Thymus (tissue), 11 donors: ENCODE data around the gene NGLY1. TPM values are rescaled to one million over a fixed set of nuclear protein-coding genes. Genes with fewer than 3 reads are reported as not detected.

Source experiments
- DNase-seq, 9 donors: peaks; one replicate each; pipeline ENCODE4 v3.0.0-alpha.2; 2013; ENCODE audit warnings: low spot score in 9 of 9, low read depth in 6 of 9, missing footprints in 1 of 9
- H3K27ac ChIP-seq, 2 donors: one replicate each; pipeline ENCODE4 v1.5.1; 2013; ENCODE audit warnings: control low read depth in 1 of 2, low read depth in 1 of 2, low read length in 1 of 2, mild to moderate bottlenecking in 1 of 2, moderate library complexity in 1 of 2
- H3K27me3 ChIP-seq, 2 donors: one replicate each; pipeline ENCODE4 v1.5.1; 2013; ENCODE audit warnings: low read length in 1 of 2; ENCODE audit not compliant: control insufficient read depth in 2 of 2, insufficient read depth in 1 of 2
- H3K36me3 ChIP-seq, 2 donors: one replicate each; pipeline ENCODE4 v1.5.1; 2013; ENCODE audit warnings: low read length in 1 of 2, mild to moderate bottlenecking in 1 of 2, moderate library complexity in 1 of 2; ENCODE audit not compliant: control insufficient read depth in 2 of 2, insufficient read depth in 2 of 2
- H3K4me1 ChIP-seq, 2 donors: one replicate each; pipeline ENCODE4 v1.5.1; 2013; ENCODE audit warnings: low read length in 2 of 2; ENCODE audit not compliant: control insufficient read depth in 2 of 2, insufficient read depth in 2 of 2
- H3K4me3 ChIP-seq, 2 donors: one replicate each; pipeline ENCODE4 v1.5.1; 2013; ENCODE audit warnings: low read length in 2 of 2, control low read depth in 1 of 2, mild to moderate bottlenecking in 1 of 2
- H3K9me3 ChIP-seq, 2 donors: one replicate each; pipeline ENCODE4 v1.5.1; 2013; ENCODE audit warnings: low read length in 1 of 2, mild to moderate bottlenecking in 1 of 2; ENCODE audit not compliant: control insufficient read depth in 2 of 2, insufficient read depth in 1 of 2
- WGBS: extraction: QIAGEN DNeasy Blood & Tissue Kit; methylation state at CpG from one replicate; pipeline ENCODE4 v1.1.7; 2013; 5-methylcytosine and 5-hydroxymethylcytosine counted together
- polyA plus RNA-seq: library from polyadenylated mRNA; stranded (reverse); fragments of 200-250 nt; gene quantifications from one replicate; pipeline ENCODE4 v1.2.3, GENCODE V29; 2013
- total RNA-seq: library from RNA; stranded (reverse); fragments of 120-200 nt; gene quantifications from one replicate; pipeline ENCODE4 v1.2.4, GENCODE V29; 2013
- donor health status: healthy.

The NGLY1 gene
- total and polyA plus RNA-seq, 2 donors: 62.2 to 73.4 TPM

DNA sequence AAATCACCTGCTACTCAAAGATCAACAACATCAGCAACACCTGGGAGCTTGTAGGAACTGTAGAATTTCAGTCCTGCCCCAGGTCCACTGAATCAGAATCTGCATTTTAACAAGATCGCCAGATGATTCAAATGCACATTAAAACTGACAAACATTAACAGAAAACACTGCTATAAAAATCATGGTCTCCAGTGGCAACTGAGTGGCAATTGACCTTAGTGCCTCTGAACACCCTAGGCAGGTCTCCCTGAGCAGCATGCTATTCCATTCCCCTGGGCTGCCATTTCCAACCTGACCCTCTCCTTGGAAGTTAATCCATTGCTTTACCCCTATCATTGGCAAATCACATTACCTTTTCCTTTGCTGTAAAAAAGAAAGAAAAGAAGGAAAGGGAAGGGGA is 95.5 kb downstream of the NGLY1 start:
- no peaks in the 10 kb centered on the region for H3K36me3 ChIP-seq
- DNase-seq: no peak
- no peak overlapping the region for H3K4me3 ChIP-seq
- H3K9me3 ChIP-seq: no peaks in the 10 kb centered on the region
- no peaks in the 10 kb centered on the region for H3K4me1 ChIP-seq
- WGBS: 94% methylated on average over 1 of the region's 1 CpG
- no peak overlapping the region for H3K27ac ChIP-seq
- H3K27me3 ChIP-seq: no peaks in the 10 kb centered on the region

DNA sequence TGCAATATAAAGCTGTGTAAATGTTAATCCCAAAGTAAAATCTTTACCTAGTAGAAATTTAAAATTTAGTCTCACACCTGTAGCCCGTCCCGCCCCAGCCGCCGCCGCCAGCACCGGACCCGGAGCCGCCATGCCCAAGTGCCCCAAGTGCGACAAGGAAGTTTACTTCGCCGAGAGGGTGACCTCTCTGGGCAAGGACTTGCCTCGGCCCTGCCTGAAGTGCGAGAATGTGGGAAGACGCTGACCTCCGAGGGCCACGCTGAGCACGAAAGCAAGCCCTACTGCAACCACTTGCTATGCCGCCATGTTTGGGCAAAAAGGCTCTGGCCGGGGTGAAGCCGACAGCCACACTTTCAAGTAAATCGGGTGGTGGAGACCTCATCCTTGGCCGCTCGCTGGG is 96.5 kb downstream of the NGLY1 start:
- DNase-seq: no peak

DNA sequence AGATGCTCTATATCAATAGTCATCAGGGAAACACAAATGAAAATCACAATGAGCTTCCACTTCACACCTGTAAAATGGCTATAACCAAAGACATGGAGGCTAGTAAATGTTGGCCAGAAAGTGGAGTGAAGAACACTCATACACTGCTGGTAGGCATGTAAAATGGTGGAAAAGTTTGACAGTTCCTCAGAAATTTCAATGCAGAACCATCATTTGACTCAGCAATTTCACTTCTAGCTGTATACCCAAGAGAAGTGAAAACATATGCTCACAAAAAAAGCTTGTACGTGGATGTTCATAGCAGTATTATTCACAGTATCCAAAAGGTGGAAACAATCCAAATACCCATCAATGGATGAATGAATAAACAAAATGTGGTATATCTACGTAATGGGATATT is 99.4 kb downstream of the NGLY1 start:
- Histone ChIP-seq H3K4me1 (no peaks in the 10 kb centered on the region), H3K9me3 (no peaks in the 10 kb centered on the region), H3K27me3 (no peaks in the 10 kb centered on the region), H3K36me3 (no peaks in the 10 kb centered on the region), H3K4me3 (no peak overlapping the region), H3K27ac (no peak overlapping the region)
- WGBS: 97% methylated on average over 2 of the region's 2 CpGs
- DNase-seq: no peak

More for the DNA sequence above, 96.5 kb downstream of the NGLY1 start:
- H3K4me1 ChIP-seq: no peaks in the 10 kb centered on the region
- H3K4me3 ChIP-seq: no peak overlapping the region
- no peaks in the 10 kb centered on the region for H3K36me3 ChIP-seq
- 95% methylated on average over 23 of the region's 23 CpGs for WGBS
- no peaks in the 10 kb centered on the region for H3K27me3 ChIP-seq
- H3K27ac ChIP-seq: no peak overlapping the region
- H3K9me3 ChIP-seq: no peaks in the 10 kb centered on the region

DNA sequence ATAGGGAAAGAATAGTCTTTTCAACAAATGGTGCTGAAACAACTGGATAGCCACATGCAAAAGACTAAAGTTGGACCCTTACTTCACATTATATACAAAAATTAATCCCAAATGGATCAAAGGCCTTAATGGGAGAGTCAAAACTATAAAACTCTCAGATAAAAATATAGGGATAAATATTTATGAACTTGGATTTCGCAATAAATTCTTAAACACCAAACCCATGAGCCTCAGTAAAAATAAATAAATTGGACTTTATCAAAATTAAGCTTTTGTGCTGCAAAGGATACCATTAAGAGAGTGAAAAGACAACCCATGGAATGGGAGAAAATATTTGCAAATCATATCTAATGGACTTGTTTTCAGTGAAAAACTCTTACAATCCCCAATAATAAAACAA is 99.8 kb downstream of the NGLY1 start:
- H3K9me3 ChIP-seq: no peaks in the 10 kb centered on the region
- WGBS: 99% methylated on average over 1 of the region's 1 CpG

DNA sequence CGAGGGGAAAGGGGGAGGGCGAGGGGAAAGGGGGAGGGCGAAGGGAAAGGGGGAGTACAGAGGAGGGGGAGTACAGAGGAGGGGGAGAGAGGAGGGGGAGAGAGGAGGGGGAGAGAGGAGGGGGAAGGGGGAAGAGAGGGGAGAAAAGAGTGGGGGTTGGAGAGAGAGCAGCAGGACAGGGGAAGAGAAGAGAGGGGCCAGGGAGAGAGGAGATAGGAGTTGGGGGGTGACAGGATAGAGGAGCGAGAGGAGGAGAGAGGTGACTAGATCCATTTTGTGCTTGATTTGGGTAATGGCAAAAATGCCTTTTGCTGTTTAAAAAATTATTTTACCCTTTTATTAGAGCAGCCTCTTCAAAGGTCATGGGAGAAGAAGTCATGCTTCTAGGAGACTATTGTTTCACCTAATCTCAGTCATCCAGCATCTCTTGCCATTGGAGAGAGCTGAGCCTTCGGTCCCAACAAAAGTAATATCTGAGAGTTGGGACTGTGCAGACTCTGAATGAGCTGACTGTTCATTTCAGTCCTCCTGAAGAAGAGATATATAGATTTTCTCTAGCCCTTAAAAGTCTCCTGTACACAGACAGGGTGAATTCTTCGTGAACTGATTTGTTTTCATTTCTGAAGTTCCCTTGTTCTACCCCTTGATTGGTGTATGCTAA is 103.5 kb downstream of the NGLY1 start:
- H3K27ac ChIP-seq: no peak overlapping the region
- 98% methylated on average over 6 of the region's 6 CpGs for WGBS

More for the DNA sequence above, 99.8 kb downstream of the NGLY1 start:
- H3K4me1 ChIP-seq: no peaks in the 10 kb centered on the region
- H3K27ac ChIP-seq: no peak overlapping the region
- no peaks in the 10 kb centered on the region for H3K36me3 ChIP-seq
- DNase-seq: no peak
- no peaks in the 10 kb centered on the region for H3K27me3 ChIP-seq
- no peak overlapping the region for H3K4me3 ChIP-seq

DNA sequence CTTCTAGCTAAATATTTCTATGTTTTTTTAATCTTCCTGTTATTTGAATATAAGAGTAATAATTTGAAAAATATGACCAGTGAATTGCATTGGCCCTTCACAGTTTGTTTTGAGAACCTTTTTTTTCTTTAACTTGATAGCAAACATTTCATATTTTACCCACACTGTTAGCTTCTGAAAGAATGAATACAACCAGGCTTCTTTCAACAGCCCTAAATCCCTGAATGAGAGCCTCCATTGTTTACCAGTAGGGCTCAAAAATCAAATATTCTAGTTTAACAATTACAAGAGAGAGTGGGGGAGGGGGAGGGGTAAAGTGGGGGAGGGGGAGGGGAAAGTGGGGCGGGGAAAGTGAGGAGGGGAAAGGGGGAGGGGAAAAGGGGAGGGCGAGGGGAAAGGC is 104.1 kb downstream of the NGLY1 start:
- DNase-seq: no peak
- Histone ChIP-seq H3K36me3 (no peaks in the 10 kb centered on the region), H3K27me3 (no peaks in the 10 kb centered on the region), H3K9me3 (peaks cover 0 to 5% of the 10 kb centered on the region in 2 donors), H3K27ac (no peak overlapping the region), H3K4me1 (no peaks in the 10 kb centered on the region), H3K4me3 (no peak overlapping the region)
- WGBS: 75% methylated on average over 2 of the region's 2 CpGs

More for the DNA sequence above, 103.5 kb downstream of the NGLY1 start:
- Histone ChIP-seq H3K4me1 (no peaks in the 10 kb centered on the region), H3K27me3 (no peaks in the 10 kb centered on the region), H3K36me3 (no peaks in the 10 kb centered on the region), H3K9me3 (no peaks in the 10 kb centered on the region), H3K4me3 (no peak overlapping the region)
- DNase-seq: no peak

DNA sequence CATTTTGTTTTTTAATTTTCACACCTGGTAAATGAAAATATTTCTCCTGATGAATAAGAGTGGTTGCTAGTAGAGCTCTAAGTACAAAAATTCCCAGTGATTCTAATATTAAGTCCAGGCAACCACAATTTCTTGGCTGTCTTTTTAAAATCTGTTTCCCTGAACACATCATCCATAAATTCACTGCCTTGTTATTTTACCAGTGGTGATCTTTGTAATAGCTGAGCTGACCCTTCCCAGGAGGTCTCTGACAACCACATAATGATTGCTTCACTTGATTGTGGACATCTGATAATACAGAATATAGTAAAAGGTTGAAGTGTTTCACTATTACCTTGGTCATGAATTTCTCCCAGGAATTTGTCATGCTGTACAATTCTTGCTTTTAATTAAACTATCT is 104.7 kb downstream of the NGLY1 start:
- no peak for DNase-seq
- Histone ChIP-seq H3K27me3 (no peaks in the 10 kb centered on the region), H3K4me1 (no peaks in the 10 kb centered on the region), H3K27ac (no peak overlapping the region), H3K9me3 (peaks cover 3 to 11% of the 10 kb centered on the region in 2 donors), H3K36me3 (no peaks in the 10 kb centered on the region), H3K4me3 (no peak overlapping the region)

DNA sequence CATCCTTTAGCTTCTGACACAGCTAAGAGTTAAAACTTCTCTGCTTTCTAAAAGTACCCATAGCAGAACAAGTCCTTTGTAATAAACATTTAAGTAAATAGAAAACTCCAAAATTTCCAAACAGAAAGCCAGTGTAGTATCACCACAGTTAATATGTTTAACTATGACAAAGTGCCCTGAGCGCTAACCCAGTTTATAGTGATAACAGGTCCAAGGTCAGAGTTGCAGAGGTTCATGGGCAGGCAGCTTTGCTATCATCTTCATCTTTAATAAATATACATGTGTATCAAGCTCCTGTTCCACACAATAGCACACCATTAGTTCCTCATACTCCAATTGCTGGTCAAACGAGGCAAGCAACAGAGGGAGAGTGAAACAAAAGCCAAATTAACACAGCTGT is 106.1 kb downstream of the NGLY1 start:
- no peaks in the 10 kb centered on the region for H3K4me1 ChIP-seq
- no peak overlapping the region for H3K4me3 ChIP-seq
- DNase-seq: no peak
- no peaks in the 10 kb centered on the region for H3K36me3 ChIP-seq
- WGBS: 94% methylated on average over 2 of the region's 2 CpGs
- no peak overlapping the region for H3K27ac ChIP-seq
- peaks cover 4 to 20% of the 10 kb centered on the region in 2 donors for H3K9me3 ChIP-seq
- no peaks in the 10 kb centered on the region for H3K27me3 ChIP-seq

DNA sequence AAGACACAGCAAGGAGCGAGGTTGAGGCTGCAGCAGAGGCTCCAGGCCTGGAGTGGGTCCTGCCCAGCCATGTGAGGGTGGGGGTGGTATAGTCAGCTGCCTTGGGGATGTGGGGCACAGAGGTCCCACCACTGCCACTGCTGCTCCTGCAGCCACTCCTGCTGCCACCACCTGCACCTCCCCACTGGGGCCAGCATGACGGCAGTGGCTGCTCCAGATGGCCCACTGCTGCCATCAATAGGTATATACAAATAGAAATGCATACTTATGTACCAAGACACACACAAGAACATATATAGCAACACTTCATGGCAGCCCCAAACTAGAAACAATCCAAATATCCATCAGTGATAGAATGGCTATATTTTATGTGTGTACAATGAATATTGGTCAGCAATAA is 108.6 kb downstream of the NGLY1 start:
- 97% methylated on average over 2 of the region's 2 CpGs for WGBS
- no peaks in the 10 kb centered on the region for H3K36me3 ChIP-seq
- H3K27ac ChIP-seq: no peak overlapping the region
- no peak for DNase-seq
- H3K27me3 ChIP-seq: no peaks in the 10 kb centered on the region
- no peaks in the 10 kb centered on the region for H3K4me1 ChIP-seq
- H3K9me3 ChIP-seq: peaks cover 4 to 20% of the 10 kb centered on the region in 2 donors
- H3K4me3 ChIP-seq: no peak overlapping the region
